ENCODE measurements around the gene UBE4B. TPM values are rescaled to one million over a fixed set of nuclear protein-coding genes. Genes with fewer than 3 reads are reported as not detected.
A peak's percentile ranks its signal among the peaks of the same experiment; 100 is the strongest.

UBE4B gene
- total and polyA plus RNA-seq, 2 of the 13 experiments (the other 11 are each of a cell fraction or from before 2014, with no cell fraction given), result 15.2 to 24.8 TPM

DNA sequence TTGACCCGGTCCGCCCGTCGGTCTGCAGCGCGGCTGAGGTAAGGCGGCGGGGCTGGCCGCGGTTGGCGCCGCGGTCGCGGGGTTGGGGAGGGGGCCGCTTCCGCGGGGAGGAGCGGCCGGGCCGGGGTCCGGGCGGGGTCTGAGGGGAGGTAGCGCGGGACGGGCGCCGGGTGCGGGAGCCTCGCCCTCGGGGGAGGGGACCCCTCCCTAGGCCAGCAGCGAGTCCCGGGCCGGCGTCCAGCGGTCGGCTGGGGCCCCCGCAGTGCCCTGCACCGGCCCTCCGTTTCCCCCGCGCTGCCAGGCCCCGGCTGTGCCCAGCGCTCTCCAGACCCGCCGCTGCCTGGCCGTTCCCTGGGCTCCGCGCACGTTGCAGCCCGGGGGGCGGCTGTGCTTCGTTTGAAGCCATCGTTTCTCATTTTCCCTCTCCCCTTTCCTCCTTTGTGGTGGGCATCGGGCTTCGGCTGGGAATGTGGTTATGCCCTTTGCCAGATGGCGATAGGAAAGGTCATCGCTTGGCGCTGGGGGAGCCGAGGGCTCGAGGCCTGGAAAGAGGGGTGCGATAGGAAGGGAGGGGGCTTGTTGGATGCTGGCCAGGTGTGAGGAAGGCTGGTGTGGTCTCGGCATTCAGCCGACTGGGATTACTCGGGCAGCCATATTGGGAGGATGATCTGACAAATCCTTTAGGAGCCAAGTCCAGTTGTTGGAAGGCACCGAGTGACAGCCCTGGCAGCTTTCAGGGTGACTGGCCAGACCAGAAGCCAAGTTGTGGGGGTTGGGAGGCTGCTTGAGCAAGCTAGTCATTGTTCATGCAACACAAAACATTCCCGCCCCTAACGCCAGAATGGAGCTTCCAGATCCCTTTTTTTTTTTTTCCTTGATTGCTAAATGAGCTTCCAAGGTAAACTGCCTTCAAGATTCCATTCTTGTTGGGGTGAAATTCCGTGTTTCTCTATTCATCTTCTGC lies 178.4 kb downstream of the UBE4B start (continued):
- TF ChIP-seq, protein P1, sequence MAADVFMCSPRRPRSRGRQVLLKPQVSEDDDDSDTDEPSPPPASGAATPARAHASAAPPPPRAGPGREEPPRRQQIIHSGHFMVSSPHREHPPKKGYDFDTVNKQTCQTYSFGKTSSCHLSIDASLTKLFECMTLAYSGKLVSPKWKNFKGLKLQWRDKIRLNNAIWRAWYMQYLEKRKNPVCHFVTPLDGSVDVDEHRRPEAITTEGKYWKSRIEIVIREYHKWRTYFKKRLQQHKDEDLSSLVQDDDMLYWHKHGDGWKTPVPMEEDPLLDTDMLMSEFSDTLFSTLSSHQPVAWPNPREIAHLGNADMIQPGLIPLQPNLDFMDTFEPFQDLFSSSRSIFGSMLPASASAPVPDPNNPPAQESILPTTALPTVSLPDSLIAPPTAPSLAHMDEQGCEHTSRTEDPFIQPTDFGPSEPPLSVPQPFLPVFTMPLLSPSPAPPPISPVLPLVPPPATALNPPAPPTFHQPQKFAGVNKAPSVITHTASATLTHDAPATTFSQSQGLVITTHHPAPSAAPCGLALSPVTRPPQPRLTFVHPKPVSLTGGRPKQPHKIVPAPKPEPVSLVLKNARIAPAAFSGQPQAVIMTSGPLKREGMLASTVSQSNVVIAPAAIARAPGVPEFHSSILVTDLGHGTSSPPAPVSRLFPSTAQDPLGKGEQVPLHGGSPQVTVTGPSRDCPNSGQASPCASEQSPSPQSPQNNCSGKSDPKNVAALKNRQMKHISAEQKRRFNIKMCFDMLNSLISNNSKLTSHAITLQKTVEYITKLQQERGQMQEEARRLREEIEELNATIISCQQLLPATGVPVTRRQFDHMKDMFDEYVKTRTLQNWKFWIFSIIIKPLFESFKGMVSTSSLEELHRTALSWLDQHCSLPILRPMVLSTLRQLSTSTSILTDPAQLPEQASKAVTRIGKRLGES (CRISPR knock-in tag; IDR thresholded peaks at IDR 0.05; ENCODE audit: borderline replicate concordance), result no peak
- TF ChIP-seq PCBP1 (IDR thresholded peaks at IDR 0.05; ENCODE audit: borderline replicate concordance, low read depth, low read length) (no peak), ZNF746 (CRISPR knock-in tag; IDR thresholded peaks at IDR 0.05) (peak; percentile 74), SOX5 (CRISPR knock-in tag; IDR thresholded peaks at IDR 0.05; ENCODE audit: borderline replicate concordance) (no peak), ZNF121 (CRISPR knock-in tag; IDR thresholded peaks at IDR 0.05) (no peak), RBFOX2 (IDR thresholded peaks at IDR 0.05; ENCODE audit: low read depth, low read length) (no peak; the same call in 1 of the 2 replicates), ZNF557 (CRISPR knock-in tag; IDR thresholded peaks at IDR 0.05) (no peak), SAFB2 (CRISPR knock-in tag; IDR thresholded peaks at IDR 0.05; ENCODE audit: borderline replicate concordance, low read depth) (no peak), ZNF234 (CRISPR knock-in tag; conservative IDR thresholded peaks at IDR 0.05) (no peak), MIER3 (CRISPR knock-in tag; IDR thresholded peaks at IDR 0.05; ENCODE audit: borderline replicate concordance) (no peak), ZZZ3 (CRISPR knock-in tag; IDR thresholded peaks at IDR 0.05; ENCODE audit: borderline replicate concordance) (no peak), ZKSCAN5 (CRISPR knock-in tag; IDR thresholded peaks at IDR 0.05) (no peak), RELA (CRISPR knock-in tag; IDR thresholded peaks at IDR 0.05) (no peak), U2AF1 (optimal IDR thresholded peaks at IDR 0.05; ENCODE audit: low read depth, low read length) (no peak), ZMYM3 (CRISPR knock-in tag; IDR thresholded peaks at IDR 0.05) (no peak)
- TF ChIP-seq, protein P2, sequence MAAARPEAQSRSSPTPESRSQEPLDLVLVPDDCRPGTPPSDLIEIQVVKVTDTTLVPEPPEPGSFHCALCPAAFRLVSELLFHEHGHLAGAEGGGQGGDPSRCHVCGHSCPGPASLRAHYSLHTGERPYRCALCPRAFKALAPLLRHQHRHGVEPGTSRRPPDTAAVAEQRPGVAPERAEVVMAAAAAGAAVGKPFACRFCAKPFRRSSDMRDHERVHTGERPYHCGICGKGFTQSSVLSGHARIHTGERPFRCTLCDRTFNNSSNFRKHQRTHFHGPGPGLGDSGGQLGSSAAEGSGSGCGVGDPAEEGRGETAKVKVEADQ (CRISPR knock-in tag; IDR thresholded peaks at IDR 0.05; ENCODE audit: borderline replicate concordance), result no peak
- TF ChIP-seq, protein P3, sequence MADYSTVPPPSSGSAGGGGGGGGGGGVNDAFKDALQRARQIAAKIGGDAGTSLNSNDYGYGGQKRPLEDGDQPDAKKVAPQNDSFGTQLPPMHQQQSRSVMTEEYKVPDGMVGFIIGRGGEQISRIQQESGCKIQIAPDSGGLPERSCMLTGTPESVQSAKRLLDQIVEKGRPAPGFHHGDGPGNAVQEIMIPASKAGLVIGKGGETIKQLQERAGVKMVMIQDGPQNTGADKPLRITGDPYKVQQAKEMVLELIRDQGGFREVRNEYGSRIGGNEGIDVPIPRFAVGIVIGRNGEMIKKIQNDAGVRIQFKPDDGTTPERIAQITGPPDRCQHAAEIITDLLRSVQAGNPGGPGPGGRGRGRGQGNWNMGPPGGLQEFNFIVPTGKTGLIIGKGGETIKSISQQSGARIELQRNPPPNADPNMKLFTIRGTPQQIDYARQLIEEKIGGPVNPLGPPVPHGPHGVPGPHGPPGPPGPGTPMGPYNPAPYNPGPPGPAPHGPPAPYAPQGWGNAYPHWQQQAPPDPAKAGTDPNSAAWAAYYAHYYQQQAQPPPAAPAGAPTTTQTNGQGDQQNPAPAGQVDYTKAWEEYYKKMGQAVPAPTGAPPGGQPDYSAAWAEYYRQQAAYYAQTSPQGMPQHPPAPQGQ (CRISPR knock-in tag; IDR thresholded peaks at IDR 0.05; ENCODE audit: borderline replicate concordance), result no peak
- TF ChIP-seq, protein P4, sequence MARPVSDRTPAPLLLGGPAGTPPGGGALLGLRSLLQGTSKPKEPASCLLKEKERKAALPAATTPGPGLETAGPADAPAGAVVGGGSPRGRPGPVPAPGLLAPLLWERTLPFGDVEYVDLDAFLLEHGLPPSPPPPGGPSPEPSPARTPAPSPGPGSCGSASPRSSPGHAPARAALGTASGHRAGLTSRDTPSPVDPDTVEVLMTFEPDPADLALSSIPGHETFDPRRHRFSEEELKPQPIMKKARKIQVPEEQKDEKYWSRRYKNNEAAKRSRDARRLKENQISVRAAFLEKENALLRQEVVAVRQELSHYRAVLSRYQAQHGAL (CRISPR knock-in tag; IDR thresholded peaks at IDR 0.05; ENCODE audit: not compliant biosample characterization), result no peak
- TF ChIP-seq, protein P5, sequence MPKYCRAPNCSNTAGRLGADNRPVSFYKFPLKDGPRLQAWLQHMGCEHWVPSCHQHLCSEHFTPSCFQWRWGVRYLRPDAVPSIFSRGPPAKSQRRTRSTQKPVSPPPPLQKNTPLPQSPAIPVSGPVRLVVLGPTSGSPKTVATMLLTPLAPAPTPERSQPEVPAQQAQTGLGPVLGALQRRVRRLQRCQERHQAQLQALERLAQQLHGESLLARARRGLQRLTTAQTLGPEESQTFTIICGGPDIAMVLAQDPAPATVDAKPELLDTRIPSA (CRISPR knock-in tag; IDR thresholded peaks at IDR 0.05; ENCODE audit: borderline replicate concordance), result no peak
- TF ChIP-seq, protein P6, sequence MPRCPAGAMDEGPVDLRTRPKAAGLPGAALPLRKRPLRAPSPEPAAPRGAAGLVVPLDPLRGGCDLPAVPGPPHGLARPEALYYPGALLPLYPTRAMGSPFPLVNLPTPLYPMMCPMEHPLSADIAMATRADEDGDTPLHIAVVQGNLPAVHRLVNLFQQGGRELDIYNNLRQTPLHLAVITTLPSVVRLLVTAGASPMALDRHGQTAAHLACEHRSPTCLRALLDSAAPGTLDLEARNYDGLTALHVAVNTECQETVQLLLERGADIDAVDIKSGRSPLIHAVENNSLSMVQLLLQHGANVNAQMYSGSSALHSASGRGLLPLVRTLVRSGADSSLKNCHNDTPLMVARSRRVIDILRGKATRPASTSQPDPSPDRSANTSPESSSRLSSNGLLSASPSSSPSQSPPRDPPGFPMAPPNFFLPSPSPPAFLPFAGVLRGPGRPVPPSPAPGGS (CRISPR knock-in tag; IDR thresholded peaks at IDR 0.05), result 0 out of 2 replicates have a peak, but pooled peaks have one; percentile 46

Data from HepG2 (cell line).